ENCODE results near the gene ARMH3. TPM values are rescaled to one million over a fixed set of nuclear protein-coding genes. Genes with fewer than 3 reads are reported as not detected.

The ARMH3 gene
- total RNA-seq, 2 experiments from 2014 or later = 7.9 to 24.3 TPM

DNA sequence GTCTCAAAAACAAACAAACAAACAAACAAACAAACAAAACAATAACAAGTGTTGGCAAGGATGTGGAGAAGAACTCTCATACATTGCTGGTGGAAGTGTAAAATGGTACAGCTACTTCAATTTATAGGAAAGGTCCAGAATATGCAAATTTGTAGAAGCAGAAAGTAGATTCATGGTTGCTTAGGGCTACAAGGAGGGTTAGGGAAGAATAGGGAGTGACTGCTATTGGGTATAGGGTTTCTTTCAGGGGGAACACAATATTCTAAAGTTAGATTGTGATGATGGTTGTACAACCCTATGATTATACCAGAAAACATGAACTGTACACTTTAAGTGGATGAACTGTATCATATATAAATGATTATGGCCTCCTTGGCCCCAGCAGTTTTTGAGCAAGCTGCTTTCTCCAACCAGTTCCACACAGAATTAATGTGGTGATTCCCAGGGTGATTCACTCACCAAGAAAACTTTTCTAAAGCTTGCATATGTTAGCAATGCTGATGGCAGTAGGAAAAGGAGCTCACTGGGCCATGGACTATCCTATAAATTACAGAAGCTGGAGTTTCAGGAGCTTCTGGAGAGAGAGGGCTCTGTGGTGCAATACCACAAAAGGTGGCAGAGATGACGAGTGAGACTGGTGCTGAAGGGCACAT lies 159.6 kb downstream of the ARMH3 start:
- CTCF ChIA-PET (ENCODE audit: unreplicated experiment) = interaction anchor here (0.6 kb wide), 1 partner anchor 54 kb away, joined by 3 read pairs; no protein-coding TSS in a partner anchor
- no peak overlapping the region for H3K27ac ChIP-seq (ENCODE audit: low read depth, low read length, poor library complexity, severe bottlenecking)
- intact Hi-C loops (cut with micrococcal nuclease; ENCODE audit: unreplicated experiment) = no loop called here
- no peak overlapping the region for H3K4me2 ChIP-seq (ENCODE audit: low read length)
- BruUV-seq (replicated peaks) = no TSS peak
- H3K4me3 ChIP-seq (ENCODE audit: low read depth, low read length, poor library complexity, severe bottlenecking) = no peak overlapping the region
- no peaks in the 10 kb centered on the region for H3K9me2 ChIP-seq (ENCODE audit: insufficient read depth, low read length)
- H4K20me1 ChIP-seq (ENCODE audit: insufficient read depth, low read length) = no peaks in the 10 kb centered on the region
- POLR2A ChIA-PET = no interaction called here
- no peak overlapping the region for H2AFZ ChIP-seq (ENCODE audit: low read length)
- H3K9me3 ChIP-seq (ENCODE audit: low read length) = no peaks in the 10 kb centered on the region
- H3K79me2 ChIP-seq (ENCODE audit: insufficient read depth, low read depth, low read length) = no peaks in the 10 kb centered on the region
- DNase-seq (ENCODE audit: low spot score) = no peak
- no peaks in the 10 kb centered on the region for H3K36me3 ChIP-seq (ENCODE audit: insufficient read depth, low read length)
- TF ChIP-seq EZH2phosphoT487 (IDR thresholded peaks at IDR 0.05; ENCODE audit: borderline replicate concordance, low read depth, low read length) = no peak
- TF ChIP-seq CTCF (conservative IDR thresholded peaks at IDR 0.05; ENCODE audit: low read length) = no peak
- H3K4me1 ChIP-seq (ENCODE audit: insufficient read depth, low read length, poor library complexity, severe bottlenecking) = no peaks in the 10 kb centered on the region

- Histone ChIP-seq H3K4me2 (ENCODE audit: low read length) (no peak overlapping the region), H3K79me2 (ENCODE audit: insufficient read depth, low read depth, low read length) (no peaks in the 10 kb centered on the region), H4K20me1 (ENCODE audit: insufficient read depth, low read length) (no peaks in the 10 kb centered on the region), H3K9me3 (ENCODE audit: low read length) (no peaks in the 10 kb centered on the region), H3K36me3 (ENCODE audit: insufficient read depth, low read length) (no peaks in the 10 kb centered on the region), H3K9me2 (ENCODE audit: insufficient read depth, low read length) (no peaks in the 10 kb centered on the region), H3K4me1 (ENCODE audit: insufficient read depth, low read length, poor library complexity, severe bottlenecking) (no peaks in the 10 kb centered on the region), H3K27ac (ENCODE audit: low read depth, low read length, poor library complexity, severe bottlenecking) (no peak overlapping the region), H2AFZ (ENCODE audit: low read length) (no peak overlapping the region), H3K4me3 (ENCODE audit: low read depth, low read length, poor library complexity, severe bottlenecking) (no peak overlapping the region)
- no peak for DNase-seq (ENCODE audit: low spot score)
- TF ChIP-seq CTCF (conservative IDR thresholded peaks at IDR 0.05; ENCODE audit: low read length) (no peak), EZH2phosphoT487 (IDR thresholded peaks at IDR 0.05; ENCODE audit: borderline replicate concordance, low read depth, low read length) (no peak)
- ChIA-PET POLR2A (no interaction called here), CTCF (ENCODE audit: unreplicated experiment) (no interaction called here)
- no TSS peak for BruUV-seq (replicated peaks)
- intact Hi-C loops (cut with micrococcal nuclease; ENCODE audit: unreplicated experiment) = no loop called here
Measured at GRCh38 chr10:101895781-101896180, 160.2 kb downstream of the ARMH3 start.

- no peaks in the 10 kb centered on the region for H3K4me1 ChIP-seq (ENCODE audit: insufficient read depth, low read length, poor library complexity, severe bottlenecking)
- no peak overlapping the region for H3K4me3 ChIP-seq (ENCODE audit: low read depth, low read length, poor library complexity, severe bottlenecking)
- H3K36me3 ChIP-seq (ENCODE audit: insufficient read depth, low read length) = no peaks in the 10 kb centered on the region
- intact Hi-C loops (cut with micrococcal nuclease; ENCODE audit: unreplicated experiment) = no loop called here
- H3K9me3 ChIP-seq (ENCODE audit: low read length) = no peaks in the 10 kb centered on the region
- BruUV-seq (replicated peaks) = no TSS peak
- H3K27ac ChIP-seq (ENCODE audit: low read depth, low read length, poor library complexity, severe bottlenecking) = no peak overlapping the region
- no peaks in the 10 kb centered on the region for H4K20me1 ChIP-seq (ENCODE audit: insufficient read depth, low read length)
- no peak overlapping the region for H2AFZ ChIP-seq (ENCODE audit: low read length)
- H3K4me2 ChIP-seq (ENCODE audit: low read length) = no peak overlapping the region
- H3K9me2 ChIP-seq (ENCODE audit: insufficient read depth, low read length) = no peaks in the 10 kb centered on the region
- ChIA-PET CTCF (ENCODE audit: unreplicated experiment) (interaction anchor here (0.6 kb wide), 1 partner anchor 292 kb away, joined by 3 read pairs; no protein-coding TSS in a partner anchor), POLR2A (interaction anchor here (0.7 kb wide), 1 partner anchor 206 kb away, joined by 3 read pairs; no protein-coding TSS in a partner anchor)
- H3K79me2 ChIP-seq (ENCODE audit: insufficient read depth, low read depth, low read length) = no peaks in the 10 kb centered on the region
- no peak for TF ChIP-seq CTCF (conservative IDR thresholded peaks at IDR 0.05; ENCODE audit: low read length)
- TF ChIP-seq EZH2phosphoT487 (IDR thresholded peaks at IDR 0.05; ENCODE audit: borderline replicate concordance, low read depth, low read length) = no peak
- DNase-seq (ENCODE audit: low spot score) = no peak
Measured at GRCh38 chr10:101894742-101895141, 161.2 kb downstream of the ARMH3 start.
